ENCODE measurements around the gene AARS2. TPM values are rescaled to one million over a fixed set of nuclear protein-coding genes. Genes with fewer than 3 reads are reported as not detected.
"Not testable (repeated sequence)": the region's sequence is repeated elsewhere in the genome, so short reads cannot be mapped to it uniquely, and the experiment has no call there.

AARS2 gene
- total and polyA plus RNA-seq, 4 experiments from 2014 or later, result 4.2 to 25.6 (median 16.9) TPM

- H3K27me3 ChIP-seq (ENCODE audit: insufficient read depth, low read length); H3K36me3 Mint-ChIP-seq; H3K4me1 ChIP-seq (ENCODE audit: insufficient read depth, low read length); H3K36me3 ChIP-seq (ENCODE audit: insufficient read depth, low read length); H3K4me3 ChIP-seq (ENCODE audit: low read length in 2 of 2); DNase-seq; H3K4me3 Mint-ChIP-seq; H3K9me3 ChIP-seq (ENCODE audit: control insufficient read depth in 1 of 2, low read length in 2 of 2); H3K4me1 Mint-ChIP-seq; H3K27ac Mint-ChIP-seq; POLR2A ChIA-PET (ENCODE audit: partially characterized antibody); H3K27ac ChIP-seq (ENCODE audit: low read depth, low read length); H3K27me3 Mint-ChIP-seq; H3K9me3 Mint-ChIP-seq; intact Hi-C loops (cut with micrococcal nuclease): not testable (repeated sequence)
- CTCF ChIA-PET (ENCODE audit: partially characterized antibody), result interaction anchor here (2.1 kb wide), 1 partner anchor 11 kb away, joined by 7 read pairs; no protein-coding TSS in a partner anchor
Measured at GRCh38 chr6:44350650-44350994, 37.5 kb upstream of the AARS2 start.

GRCh38 chr6:44349904-44350649 lies 36.9 kb upstream of the AARS2 start:
- intact Hi-C loops (cut with micrococcal nuclease), result no loop called here
- no peak overlapping the region for H3K4me3 ChIP-seq (ENCODE audit: low read length in 2 of 2)
- Mint-ChIP-seq H3K27me3 (peaks cover 9 to 12% of the 10 kb centered on the region in 2 donors), H3K4me1 (no peaks in the 10 kb centered on the region), H3K27ac (no peak overlapping the region), H3K4me3 (no peak overlapping the region), H3K36me3 (no peaks in the 10 kb centered on the region), H3K9me3 (no peaks in the 10 kb centered on the region)
- CTCF ChIA-PET (ENCODE audit: partially characterized antibody), result interaction anchor here (2.1 kb wide), 1 partner anchor 11 kb away, joined by 7 read pairs; no protein-coding TSS in a partner anchor
- no peak overlapping the region for H3K27ac ChIP-seq (ENCODE audit: low read depth, low read length)
- H3K27me3 ChIP-seq (ENCODE audit: insufficient read depth, low read length), result no peaks in the 10 kb centered on the region
- no peaks in the 10 kb centered on the region for H3K9me3 ChIP-seq (ENCODE audit: control insufficient read depth in 1 of 2, low read length in 2 of 2)
- POLR2A ChIA-PET (ENCODE audit: partially characterized antibody), result no interaction called here
- DNase-seq, result no peak
- H3K36me3 ChIP-seq (ENCODE audit: insufficient read depth, low read length), result no peaks in the 10 kb centered on the region
- no peaks in the 10 kb centered on the region for H3K4me1 ChIP-seq (ENCODE audit: insufficient read depth, low read length)

- CTCF ChIA-PET (ENCODE audit: partially characterized antibody), result interaction anchor here (1.2 kb wide), 1 partner anchor 11 kb away, joined by 3 read pairs; no protein-coding TSS in a partner anchor
- POLR2A ChIA-PET (ENCODE audit: partially characterized antibody); H3K9me3 Mint-ChIP-seq: not testable (repeated sequence)
Measured at GRCh38 chr6:44346818-44347217, 33.7 kb upstream of the AARS2 start.

GRCh38 chr6:44342489-44342888 lies 29.3 kb upstream of the AARS2 start, which contains the start of gene SPATS1:
SPATS1 (plus strand) TSS chr6:44342650; CDS start chr6:44343096, 446 bp downstream.
- Mint-ChIP-seq H3K27me3 (peaks cover 40 to 50% of the 10 kb centered on the region in 2 donors), H3K27ac (peak within 1 kb of the TSS in 1 of 7 donors; percentile 57), H3K9me3 (no peaks in the 10 kb centered on the region), H3K4me1 (no peaks in the 10 kb centered on the region), H3K4me3 (no peak within 1 kb of the TSS), H3K36me3 (no peaks in the 10 kb centered on the region)
- Histone ChIP-seq H3K4me1 (ENCODE audit: insufficient read depth, low read length) (no peaks in the 10 kb centered on the region), H3K27ac (ENCODE audit: low read depth, low read length) (no peak within 1 kb of the TSS), H3K27me3 (ENCODE audit: insufficient read depth, low read length) (peaks cover 14% of the 10 kb centered on the region), H3K4me3 (ENCODE audit: low read length in 2 of 2) (no peak within 1 kb of the TSS), H3K9me3 (ENCODE audit: control insufficient read depth in 1 of 2, low read length in 2 of 2) (no peaks in the 10 kb centered on the region), H3K36me3 (ENCODE audit: insufficient read depth, low read length) (no peaks in the 10 kb centered on the region)
- no peak for DNase-seq
- intact Hi-C loops (cut with micrococcal nuclease), result no loop called here
- POLR2A ChIA-PET (ENCODE audit: partially characterized antibody), result interaction anchor here (1.1 kb wide), 1 partner anchor 45 kb away, joined by 5 read pairs; the partner anchor contains the start of gene CDC5L
- CTCF ChIA-PET (ENCODE audit: partially characterized antibody), result interaction anchor here (0.7 to 3.0 kb wide), 3 partner anchors 74 to 237 kb away, joined by 4 to 14 read pairs (median 7); no protein-coding TSS in a partner anchor

More at GRCh38 chr6:44346818-44347217, 33.7 kb upstream of the AARS2 start:
- H3K27ac ChIP-seq (ENCODE audit: low read depth, low read length); H3K36me3 Mint-ChIP-seq; H3K4me3 Mint-ChIP-seq; DNase-seq; H3K4me1 Mint-ChIP-seq; intact Hi-C loops (cut with micrococcal nuclease); H3K4me1 ChIP-seq (ENCODE audit: insufficient read depth, low read length); H3K4me3 ChIP-seq (ENCODE audit: low read length in 2 of 2); H3K9me3 ChIP-seq (ENCODE audit: control insufficient read depth in 1 of 2, low read length in 2 of 2); H3K36me3 ChIP-seq (ENCODE audit: insufficient read depth, low read length); H3K27ac Mint-ChIP-seq: not testable (repeated sequence)
- peaks cover 10% of the 10 kb centered on the region for H3K27me3 ChIP-seq (ENCODE audit: insufficient read depth, low read length)
- H3K27me3 Mint-ChIP-seq, result peaks cover 34 to 35% of the 10 kb centered on the region in 2 donors

GRCh38 chr6:44342052-44342451 lies 28.9 kb upstream of the AARS2 start:
- Histone ChIP-seq H3K27ac (ENCODE audit: low read depth, low read length) (no peak overlapping the region), H3K4me3 (ENCODE audit: low read length in 2 of 2) (no peak overlapping the region), H3K9me3 (ENCODE audit: control insufficient read depth in 1 of 2, low read length in 2 of 2) (no peaks in the 10 kb centered on the region), H3K27me3 (ENCODE audit: insufficient read depth, low read length) (peaks cover 14% of the 10 kb centered on the region), H3K4me1 (ENCODE audit: insufficient read depth, low read length) (no peaks in the 10 kb centered on the region), H3K36me3 (ENCODE audit: insufficient read depth, low read length) (no peaks in the 10 kb centered on the region)
- ChIA-PET CTCF (ENCODE audit: partially characterized antibody) (interaction anchor here (0.8 to 3.0 kb wide), 4 partner anchors 74 to 250 kb away, joined by 3 to 14 read pairs (median 3); no protein-coding TSS in a partner anchor), POLR2A (ENCODE audit: partially characterized antibody) (no interaction called here)
- Mint-ChIP-seq H3K9me3 (no peaks in the 10 kb centered on the region), H3K4me1 (no peaks in the 10 kb centered on the region), H3K4me3 (no peak overlapping the region), H3K27ac (no peak overlapping the region), H3K27me3 (peaks cover 38 to 49% of the 10 kb centered on the region in 2 donors), H3K36me3 (no peaks in the 10 kb centered on the region)
- intact Hi-C loops (cut with micrococcal nuclease), result no loop called here
- no peak for DNase-seq

- intact Hi-C loops (cut with micrococcal nuclease), result no loop called here
- Mint-ChIP-seq H3K27ac (peak overlapping the region in 1 of 7 donors; percentile 57), H3K4me3 (no peak overlapping the region), H3K27me3 (peaks cover 35 to 46% of the 10 kb centered on the region in 2 donors), H3K36me3 (no peaks in the 10 kb centered on the region), H3K4me1 (no peaks in the 10 kb centered on the region), H3K9me3 (no peaks in the 10 kb centered on the region)
- POLR2A ChIA-PET (ENCODE audit: partially characterized antibody), result no interaction called here
- Histone ChIP-seq H3K27me3 (ENCODE audit: insufficient read depth, low read length) (peaks cover 14% of the 10 kb centered on the region), H3K4me1 (ENCODE audit: insufficient read depth, low read length) (no peaks in the 10 kb centered on the region), H3K9me3 (ENCODE audit: control insufficient read depth in 1 of 2, low read length in 2 of 2) (no peaks in the 10 kb centered on the region), H3K36me3 (ENCODE audit: insufficient read depth, low read length) (no peaks in the 10 kb centered on the region), H3K4me3 (ENCODE audit: low read length in 2 of 2) (no peak overlapping the region), H3K27ac (ENCODE audit: low read depth, low read length) (no peak overlapping the region)
- CTCF ChIA-PET (ENCODE audit: partially characterized antibody), result interaction anchor here (0.8 to 3.0 kb wide), 4 partner anchors 73 to 249 kb away, joined by 3 to 14 read pairs (median 3); no protein-coding TSS in a partner anchor
- no peak for DNase-seq
Measured at GRCh38 chr6:44341095-44341890, 28.1 kb upstream of the AARS2 start.
